Measurements from ENCODE around the gene CUL9.

- no peak for TF ChIP-seq CTCF (conservative IDR thresholded peaks at IDR 0.05 in 1 of 2, IDR thresholded peaks at IDR 0.05 in 1 of 2; ENCODE audit: extremely low read depth in 1 of 2, insufficient read depth in 1 of 2, low read depth in 1 of 2, low read length in 2 of 2)
- TF ChIP-seq EZH2 (IDR thresholded peaks at IDR 0.05; ENCODE audit: borderline replicate concordance, low read length) = no peak
Measured at GRCh38 chr6:43260791-43261190, 78.8 kb downstream of the CUL9 start.
